K562 treated with DMSO at 1 percent for 24 hours (cell line): ENCODE results near the gene CERS2. TPM values are rescaled to one million over a fixed set of nuclear protein-coding genes. Genes with fewer than 3 reads are reported as not detected.

Source experiments
- total RNA-seq: library from RNA; unstranded; fragments of 300-600 nt; gene quantifications from 2 replicates; pipeline ENCODE4 v1.2.3, GENCODE V29; 2022; ENCODE audit warnings: low read depth; ENCODE audit not compliant: insufficient read depth

CERS2 gene, protein sequence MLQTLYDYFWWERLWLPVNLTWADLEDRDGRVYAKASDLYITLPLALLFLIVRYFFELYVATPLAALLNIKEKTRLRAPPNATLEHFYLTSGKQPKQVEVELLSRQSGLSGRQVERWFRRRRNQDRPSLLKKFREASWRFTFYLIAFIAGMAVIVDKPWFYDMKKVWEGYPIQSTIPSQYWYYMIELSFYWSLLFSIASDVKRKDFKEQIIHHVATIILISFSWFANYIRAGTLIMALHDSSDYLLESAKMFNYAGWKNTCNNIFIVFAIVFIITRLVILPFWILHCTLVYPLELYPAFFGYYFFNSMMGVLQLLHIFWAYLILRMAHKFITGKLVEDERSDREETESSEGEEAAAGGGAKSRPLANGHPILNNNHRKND
- 183 and 184 TPM in 2 replicates for total RNA-seq

GRCh38 chr1:150974580-150975478 lies at the start of gene CERS2:
Gene CERS2 (minus strand): TSS chr1:150974835. CDS start chr1:150969090, 5,745 bp downstream.

DNA sequence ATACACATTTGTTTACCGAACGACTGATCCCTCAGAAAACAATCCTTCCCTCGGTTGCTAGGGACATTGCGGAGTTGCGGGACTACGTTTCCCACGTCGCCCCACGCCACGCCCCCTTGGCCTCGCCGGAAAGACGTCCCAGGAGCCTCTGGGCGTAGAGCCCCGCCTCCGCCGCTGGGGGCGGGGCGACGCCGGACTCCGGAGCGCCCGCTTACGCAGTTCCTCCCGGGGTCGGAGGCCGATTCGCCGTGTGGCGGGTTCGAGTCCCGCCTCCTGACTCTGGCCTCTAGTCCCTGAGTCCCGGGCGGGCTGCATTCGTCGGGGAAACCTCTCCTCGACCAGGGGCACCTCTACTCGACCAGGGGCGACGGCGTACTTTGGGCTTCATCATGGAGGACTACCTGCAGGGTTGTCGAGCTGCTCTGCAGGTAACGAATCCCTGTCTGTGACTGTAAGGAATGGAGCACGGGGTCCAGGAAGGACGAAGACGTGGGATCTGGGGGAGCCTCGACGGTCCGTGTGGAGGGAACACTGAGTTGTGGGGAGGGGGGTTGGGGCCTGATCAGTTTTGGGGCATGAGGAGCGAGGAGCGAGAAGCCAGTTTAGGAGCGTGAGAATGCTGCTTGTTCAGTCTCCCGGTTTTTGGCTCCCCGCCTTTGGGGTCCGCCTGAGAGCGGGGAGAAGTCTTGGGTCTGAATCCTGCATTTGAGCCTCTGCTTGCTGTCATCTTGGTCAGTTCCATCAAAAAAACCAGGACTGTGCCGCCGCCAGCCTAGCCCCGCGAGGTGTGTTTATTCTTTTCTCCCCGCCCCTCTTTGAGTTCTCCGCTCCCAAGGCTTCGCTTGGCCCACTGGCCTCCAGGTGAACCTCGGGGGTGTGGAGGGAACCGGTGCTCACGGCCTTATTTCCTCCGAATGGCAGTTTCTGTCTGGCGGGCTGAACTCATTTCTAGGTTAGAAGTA lies 33.9 kb upstream of the CERS2 start, which contains the start of gene PRUNE1:
Gene PRUNE1 (plus strand): TSS at position 206 of the 962 bp plus-strand sequence. CDS start 184 bp downstream, at position 390.

GRCh38 chr1:151006327-151007052 lies 31.9 kb upstream of the CERS2 start, which contains the start of gene MINDY1:
Gene MINDY1 (minus strand): TSS chr1:151006902. CDS start chr1:151002617, 4,285 bp downstream.

DNA sequence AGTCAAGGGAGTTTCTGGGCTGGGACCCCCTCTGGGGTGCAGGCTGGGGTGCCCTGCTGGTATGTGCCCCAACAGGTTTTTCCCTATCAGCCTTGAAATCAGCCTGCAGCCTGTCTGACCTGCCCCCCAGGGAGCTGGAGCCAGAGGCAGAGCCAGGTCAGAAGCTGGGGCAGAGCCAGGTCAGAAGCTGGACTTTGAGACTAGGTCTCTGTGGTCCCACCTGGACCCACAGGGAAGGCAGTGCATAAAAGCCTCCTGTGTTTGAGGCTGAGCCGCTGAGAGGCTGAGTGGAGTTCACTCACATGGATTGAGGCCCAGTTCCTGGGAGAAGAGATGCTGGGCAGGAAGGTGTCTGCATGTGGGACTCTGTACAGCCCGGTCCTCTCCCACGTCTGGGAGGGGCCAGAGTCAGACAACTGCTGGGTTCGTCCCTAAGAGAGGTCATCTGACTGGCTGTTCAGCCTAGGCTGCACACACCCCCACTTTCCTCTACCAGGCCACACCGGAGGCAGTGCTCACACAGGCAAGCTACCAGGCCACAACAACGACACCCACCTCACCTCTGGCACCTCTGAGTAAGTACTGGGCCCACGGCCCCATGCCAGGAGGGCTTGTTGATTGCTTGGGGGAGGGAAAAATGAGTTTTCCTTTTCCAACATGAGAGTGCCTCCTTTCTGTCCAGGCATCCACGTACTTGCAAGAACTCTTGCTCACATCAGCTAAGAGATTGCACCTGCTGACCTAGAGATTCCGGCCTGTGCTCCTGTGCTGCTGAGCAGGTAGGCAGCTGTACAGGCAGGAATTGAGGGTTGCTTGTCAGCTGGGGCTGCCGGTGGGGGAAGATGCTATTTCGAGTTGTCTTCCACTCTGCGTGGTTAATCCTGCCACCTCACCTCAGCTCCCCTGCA lies 7.4 kb upstream of the CERS2 start, which contains the start of gene ANXA9:
Gene ANXA9 (plus strand): TSS at position 488 of the 908 bp plus-strand sequence. CDS start 814 bp downstream, outside the sequence.

DNA sequence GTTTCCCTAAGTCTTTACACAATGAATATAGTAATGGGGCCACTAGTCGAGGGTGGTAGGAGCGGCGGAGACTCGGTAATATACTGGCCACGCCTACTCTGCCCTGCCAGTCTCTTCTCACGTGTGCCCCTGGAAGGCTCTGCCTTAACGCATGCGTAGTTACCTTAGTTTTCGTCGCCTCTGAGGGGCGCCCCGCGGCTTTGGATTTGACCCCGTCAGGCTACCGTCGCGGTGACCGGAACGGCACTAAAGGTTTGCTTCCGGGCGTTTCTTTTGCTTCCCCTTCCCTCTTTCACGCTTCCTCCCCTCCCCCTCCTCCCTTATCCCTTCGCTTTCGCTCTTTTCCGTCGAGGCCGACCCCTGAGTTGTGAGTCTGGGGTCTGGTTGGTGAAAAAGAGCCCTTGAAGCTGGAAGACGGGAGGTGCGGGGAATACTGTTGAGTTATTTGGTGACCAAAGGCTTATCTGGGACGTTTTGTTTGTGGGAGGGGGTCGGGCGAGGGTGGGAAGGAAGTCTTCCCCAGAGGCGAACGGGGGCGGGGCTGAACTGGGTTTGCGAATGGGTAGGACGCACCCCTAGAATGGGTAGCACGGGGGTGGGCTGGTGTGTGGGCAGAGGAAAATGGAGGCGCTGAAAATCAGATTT lies 48.4 kb downstream of the CERS2 start, which contains the start of gene SETDB1:
Gene SETDB1 (plus strand): TSS at position 267 of the 645 bp plus-strand sequence. CDS start 1,352 bp downstream, outside the sequence.

Other genes with a start within 250 kb of the CERS2 start
- gene CTSS, start 209.1 kb downstream of the CERS2 start, total RNA-seq = 22.6 and 28.0 TPM in 2 replicates
- 4.4 and 4.6 TPM in 2 replicates for gene CTSK, start 166.6 kb downstream of the CERS2 start, total RNA-seq
- gene ARNT, start 98.2 kb downstream of the CERS2 start, total RNA-seq = 26.6 and 30.1 TPM in 2 replicates
- gene CTXND2, start 87.7 kb downstream of the CERS2 start, total RNA-seq = not detected in 2 replicates
- 21.8 and 27.0 TPM in 2 replicates for gene SETDB1, start 48.5 kb downstream of the CERS2 start, total RNA-seq
- 2.5 and 5.2 TPM in 2 replicates for gene ANXA9, start 7.5 kb upstream of the CERS2 start, total RNA-seq
- gene MINDY1, start 32.1 kb upstream of the CERS2 start, total RNA-seq = 18.5 and 23.2 TPM in 2 replicates
- 23.5 and 26.5 TPM in 2 replicates for gene PRUNE1, start 33.6 kb upstream of the CERS2 start, total RNA-seq
- gene BNIPL, start 61.8 kb upstream of the CERS2 start, total RNA-seq = 1.7 and 2.0 TPM in 2 replicates
- 5.3 and 7.5 TPM in 2 replicates for gene C1orf56, start 72.9 kb upstream of the CERS2 start, total RNA-seq
- gene CDC42SE1, start 84.8 kb upstream of the CERS2 start, total RNA-seq = 58.3 and 67.9 TPM in 2 replicates
- 9.1 and 9.4 TPM in 2 replicates for gene MLLT11, start 85.6 kb upstream of the CERS2 start, total RNA-seq
- gene GABPB2, start 95.9 kb upstream of the CERS2 start, total RNA-seq = 3.6 and 3.7 TPM in 2 replicates
- gene SEMA6C, start 171.8 kb upstream of the CERS2 start, total RNA-seq = 8.6 and 9.7 TPM in 2 replicates
- 0.79 and 2.2 TPM in 2 replicates for gene TNFAIP8L2, start 181.8 kb upstream of the CERS2 start, total RNA-seq
- 5.2 and 5.8 TPM in 2 replicates for gene LYSMD1, start 191.1 kb upstream of the CERS2 start, total RNA-seq
- 41.3 and 42.0 TPM in 2 replicates for gene SCNM1, start 191.3 kb upstream of the CERS2 start, total RNA-seq
- 0.38 TPM in 1 of 2 replicates, not detected in the other for gene TMOD4, start 201.1 kb upstream of the CERS2 start, total RNA-seq
- 74.3 and 81.7 TPM in 2 replicates for gene VPS72, start 215.4 kb upstream of the CERS2 start, total RNA-seq
- gene PIP5K1A, start 223.7 kb upstream of the CERS2 start, total RNA-seq = 17.7 and 19.0 TPM in 2 replicates